ENCODE data around the gene PCNT.

DNA sequence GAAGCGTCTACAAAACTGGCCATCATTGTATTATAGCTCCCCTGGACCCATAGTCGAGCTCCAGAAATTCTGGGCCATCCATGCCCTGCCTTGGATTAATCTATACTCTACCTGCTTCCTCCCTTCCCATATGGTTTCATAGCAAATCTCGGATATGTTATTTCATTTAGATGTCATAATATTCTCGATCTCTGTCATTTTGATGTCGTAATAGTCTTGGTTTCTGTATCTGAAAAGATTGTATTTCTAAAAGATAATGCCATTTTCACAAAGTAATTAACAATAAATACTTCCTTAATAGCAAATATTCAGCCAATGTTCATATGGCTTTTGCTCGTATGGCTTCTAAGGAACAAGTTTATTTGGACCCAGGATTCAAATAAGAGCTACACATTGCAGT, 169.9 kb downstream of the PCNT start:
- TF ChIP-seq EZH2 (IDR thresholded peaks at IDR 0.05; ENCODE audit: insufficient read depth, poor library complexity, severe bottlenecking) (no peak), EZH2phosphoT487 (IDR thresholded peaks at IDR 0.05; ENCODE audit: insufficient read depth, low read depth) (no peak)

Data from GM23248 (cell line).